DOHH2 (cell line): Measurements from ENCODE around the gene PGBD5.
A peak's percentile ranks its signal among the peaks of the same experiment; 100 is the strongest.

ENCODE experiments used
- H3F3A ChIP-seq: fragments of 200-600 bp; sonication (generic), shearing (Covaris generic); 2 replicates; pipeline ENCODE4 v1.6.0; 2016; ENCODE audit warnings: antibody characterized with exemption, mild to moderate bottlenecking; ENCODE audit not compliant: control insufficient read depth, insufficient read depth
- H3K27ac ChIP-seq: fragments of 200-600 bp; sonication (generic); 2 replicates; pipeline ENCODE4 v1.5.1; 2014; ENCODE audit warnings: low read depth, mild to moderate bottlenecking, low read length, moderate library complexity
- H3K27me3 ChIP-seq: fragments of 200-600 bp; sonication (generic); 2 replicates; pipeline ENCODE4 v1.6.1; 2014; ENCODE audit warnings: mild to moderate bottlenecking, low read length, mixed read lengths; ENCODE audit not compliant: control insufficient read depth
- H3K36me3 ChIP-seq: fragments of 200-600 bp; sonication (generic); 2 replicates; pipeline ENCODE4 v1.6.1; 2014; ENCODE audit warnings: mild to moderate bottlenecking, low read length, moderate library complexity, mixed read lengths; ENCODE audit not compliant: control insufficient read depth
- H3K4me1 ChIP-seq: fragments of 200-600 bp; sonication (generic); 2 replicates; pipeline ENCODE4 v1.6.1; 2014; ENCODE audit warnings: mild to moderate bottlenecking, low read length, mixed read lengths; ENCODE audit not compliant: control insufficient read depth
- H3K4me2 ChIP-seq: fragments of 200-600 bp; sonication (generic); 2 replicates; pipeline ENCODE4 v1.6.0; 2014; ENCODE audit warnings: mild to moderate bottlenecking, low read length, moderate library complexity
- H3K4me3 ChIP-seq: fragments of 200-600 bp; sonication (generic); 2 replicates; pipeline ENCODE4 v1.5.1; 2014; ENCODE audit warnings: mild to moderate bottlenecking, low read length, mixed read lengths
- H3K79me2 ChIP-seq: fragments of 200-600 bp; sonication (generic); 2 replicates; pipeline ENCODE4 v1.6.1; 2014; ENCODE audit warnings: mild to moderate bottlenecking, low read length, mixed read lengths; ENCODE audit not compliant: control insufficient read depth
- H3K9me2 ChIP-seq: fragments of 200-600 bp; sonication (generic); replicated peaks from 2 replicates; pipeline ENCODE4 v1.6.1; 2014; ENCODE audit warnings: mild to moderate bottlenecking, low read length, mixed read lengths; ENCODE audit not compliant: control insufficient read depth
- H3K9me3 ChIP-seq: fragments of 200-600 bp; sonication (generic); 2 replicates; pipeline ENCODE4 v1.6.1; 2014; ENCODE audit warnings: antibody characterized with exemption, low read length, mixed read lengths; ENCODE audit not compliant: control insufficient read depth, insufficient read depth
- H4K20me1 ChIP-seq: fragments of 200-600 bp; sonication (generic); 2 replicates; pipeline ENCODE4 v1.6.0; 2014; ENCODE audit warnings: low read depth, mild to moderate bottlenecking, antibody characterized with exemption, low read length, moderate library complexity; ENCODE audit not compliant: control insufficient read depth, insufficient read depth
- CTCF ChIP-seq: fragments of 200-600 bp; sonication (generic); IDR thresholded peaks from one replicate; pipeline ENCODE4 v1.5.1; 2014; ENCODE audit warnings: antibody characterized with exemption, mild to moderate bottlenecking, low read depth, low read length; ENCODE audit not compliant: poor library complexity, severe bottlenecking
- EZH2phosphoT487 ChIP-seq: fragments of 200-600 bp; sonication (generic); IDR thresholded peaks from 2 replicates; pipeline ENCODE4 v1.6.1; 2017; ENCODE audit warnings: borderline replicate concordance, mild to moderate bottlenecking, antibody characterized with exemption, low read length, moderate library complexity, mixed read lengths

The PGBD5 gene

GRCh38 chr1:230276401-230276800 is 149.7 kb downstream of the PGBD5 start:
- Histone ChIP-seq H3K36me3 (peaks cover 51% of the 10 kb centered on the region), H3K9me3 (no peaks in the 10 kb centered on the region), H3K27me3 (no peaks in the 10 kb centered on the region), H3K4me3 (peak overlapping the region; percentile 49), H3K27ac (peak overlapping the region; percentile 73), H3F3A (peaks cover 21% of the 10 kb centered on the region), H3K4me2 (peak overlapping the region; percentile 63), H3K4me1 (peaks cover 85% of the 10 kb centered on the region), H4K20me1 (no peaks in the 10 kb centered on the region), H3K79me2 (no peaks in the 10 kb centered on the region), H3K9me2 (no peaks in the 10 kb centered on the region)
- TF ChIP-seq CTCF (no peak), EZH2phosphoT487 (no peak)

GRCh38 chr1:230274254-230274653 is 151.9 kb downstream of the PGBD5 start:
- Histone ChIP-seq H3K9me3 (no peaks in the 10 kb centered on the region), H3K9me2 (no peaks in the 10 kb centered on the region), H3K36me3 (peaks cover 35% of the 10 kb centered on the region), H3K4me2 (peak overlapping the region; percentile 28), H3K79me2 (no peaks in the 10 kb centered on the region), H3F3A (peaks cover 35% of the 10 kb centered on the region), H4K20me1 (no peaks in the 10 kb centered on the region), H3K4me3 (no peak overlapping the region), H3K4me1 (peaks cover 87% of the 10 kb centered on the region), H3K27me3 (no peaks in the 10 kb centered on the region), H3K27ac (peak overlapping the region; percentile 29)
- TF ChIP-seq EZH2phosphoT487 (no peak), CTCF (no peak)

- TF ChIP-seq EZH2phosphoT487, result no peak
- TF ChIP-seq CTCF, result no peak
- H3K27me3 ChIP-seq, result no peaks in the 10 kb centered on the region
- H3K9me3 ChIP-seq, result no peaks in the 10 kb centered on the region
- H3K4me1 ChIP-seq, result peaks cover 87% of the 10 kb centered on the region
- H3K9me2 ChIP-seq, result no peaks in the 10 kb centered on the region
- H4K20me1 ChIP-seq, result no peaks in the 10 kb centered on the region
- H3K4me2 ChIP-seq, result peak overlapping the region; percentile 28; the same call in 1 of the 2 replicates
- no peaks in the 10 kb centered on the region for H3K79me2 ChIP-seq
- H3F3A ChIP-seq, result peaks cover 35% of the 10 kb centered on the region
- peaks cover 26% of the 10 kb centered on the region for H3K36me3 ChIP-seq
- peak overlapping the region; percentile 29 for H3K27ac ChIP-seq
- no peak overlapping the region for H3K4me3 ChIP-seq
These were observed 152.9 kb downstream of the PGBD5 start for GRCh38 chr1:230273141-230273710.
